ENCODE results near the gene QSOX2.

GRCh38 chr9:136243631-136244030 lies 2.0 kb downstream of the QSOX2 start:
- no peak for TF ChIP-seq POLR2A (IDR thresholded peaks at IDR 0.05)
- TF ChIP-seq CTCF (IDR thresholded peaks at IDR 0.05), result no peak
